Neural progenitor cell (in vitro differentiated cells): Measurements from ENCODE around the gene EFNA2.

Experiments used
- EZH2 ChIP-seq: fragments of 200-600 bp; sonication (generic); IDR thresholded peaks from 2 replicates; pipeline ENCODE4 v1.6.1; 2017; ENCODE audit warnings: antibody characterized with exemption, mild to moderate bottlenecking, moderate library complexity
- TF ChIP-seq, protein P1 (sequence below): fragments of 200-600 bp; sonication (generic); IDR thresholded peaks from 2 replicates; pipeline ENCODE4 v1.5.1; 2017; ENCODE audit warnings: antibody characterized with exemption, mild to moderate bottlenecking

DNA sequence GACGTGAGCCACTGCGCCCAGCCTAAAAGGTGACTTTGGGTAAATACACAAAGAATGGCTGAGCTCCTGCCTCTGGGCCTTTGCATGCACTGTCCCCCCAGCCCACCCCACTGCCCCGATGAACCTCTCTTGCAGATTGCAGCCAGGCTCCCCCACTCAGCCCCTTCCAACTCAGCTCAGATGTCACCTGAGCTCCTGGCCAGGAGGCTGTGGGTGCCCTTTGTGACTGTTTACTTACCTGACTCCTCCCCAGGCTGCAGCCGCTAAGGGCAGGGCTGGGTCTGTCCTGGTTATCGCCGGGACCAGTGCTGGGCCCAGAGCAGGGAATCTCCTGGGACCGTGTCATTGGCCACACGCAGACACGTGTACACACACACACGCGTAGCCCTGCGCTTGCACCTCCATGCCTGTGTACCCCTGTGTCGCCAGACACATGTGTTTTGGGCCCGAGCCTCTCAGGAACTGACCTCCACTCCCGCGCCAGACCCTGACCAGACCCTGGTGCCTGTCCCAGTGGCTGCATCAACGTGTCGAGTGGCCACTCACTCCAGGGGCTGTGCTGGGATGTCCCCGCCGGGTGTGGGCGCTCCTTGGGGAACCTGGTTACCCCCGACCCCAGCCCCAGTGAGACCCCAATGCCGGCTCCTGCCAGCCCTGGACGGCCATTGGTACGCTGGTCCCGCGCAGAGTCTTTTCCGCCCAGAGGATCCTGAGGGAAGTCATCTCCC, 18.7 kb downstream of the EFNA2 start:
- TF ChIP-seq, protein P1, sequence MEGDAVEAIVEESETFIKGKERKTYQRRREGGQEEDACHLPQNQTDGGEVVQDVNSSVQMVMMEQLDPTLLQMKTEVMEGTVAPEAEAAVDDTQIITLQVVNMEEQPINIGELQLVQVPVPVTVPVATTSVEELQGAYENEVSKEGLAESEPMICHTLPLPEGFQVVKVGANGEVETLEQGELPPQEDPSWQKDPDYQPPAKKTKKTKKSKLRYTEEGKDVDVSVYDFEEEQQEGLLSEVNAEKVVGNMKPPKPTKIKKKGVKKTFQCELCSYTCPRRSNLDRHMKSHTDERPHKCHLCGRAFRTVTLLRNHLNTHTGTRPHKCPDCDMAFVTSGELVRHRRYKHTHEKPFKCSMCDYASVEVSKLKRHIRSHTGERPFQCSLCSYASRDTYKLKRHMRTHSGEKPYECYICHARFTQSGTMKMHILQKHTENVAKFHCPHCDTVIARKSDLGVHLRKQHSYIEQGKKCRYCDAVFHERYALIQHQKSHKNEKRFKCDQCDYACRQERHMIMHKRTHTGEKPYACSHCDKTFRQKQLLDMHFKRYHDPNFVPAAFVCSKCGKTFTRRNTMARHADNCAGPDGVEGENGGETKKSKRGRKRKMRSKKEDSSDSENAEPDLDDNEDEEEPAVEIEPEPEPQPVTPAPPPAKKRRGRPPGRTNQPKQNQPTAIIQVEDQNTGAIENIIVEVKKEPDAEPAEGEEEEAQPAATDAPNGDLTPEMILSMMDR: no peak
- no peak for TF ChIP-seq EZH2
